Measurements from ENCODE around the gene SARNP.

SARNP gene

DNA sequence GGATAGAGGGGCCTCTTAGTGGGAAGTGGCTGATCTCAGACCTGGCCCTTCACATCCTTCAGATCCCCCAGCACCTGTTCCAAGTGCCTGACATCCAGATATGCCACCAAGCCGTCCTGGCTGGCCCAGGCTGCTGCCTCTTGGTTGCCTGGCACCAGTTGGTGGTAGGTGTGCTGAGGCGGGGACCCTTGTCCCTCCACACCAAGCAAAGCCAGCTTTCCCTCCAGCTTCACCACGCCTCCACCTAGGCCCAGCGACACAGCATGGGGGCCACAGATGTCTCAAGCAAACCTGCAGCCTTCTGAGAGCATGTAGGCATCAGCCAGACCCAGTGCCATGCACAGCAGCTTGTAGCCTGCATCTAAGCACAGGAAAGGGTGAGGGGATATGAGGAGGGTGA lies 85.2 kb downstream of the SARNP start:
- Histone ChIP-seq H3K4me3 (ENCODE audit: low read depth, low read length, poor library complexity, severe bottlenecking) (no peak overlapping the region), H3F3A (ENCODE audit: insufficient read depth, low read length) (no peaks in the 10 kb centered on the region), H3K36me3 (ENCODE audit: insufficient read depth, low read length) (no peaks in the 10 kb centered on the region), H3K27me3 (ENCODE audit: insufficient read depth, low read length) (no peaks in the 10 kb centered on the region), H2AFZ (ENCODE audit: low read length) (no peak overlapping the region), H3K9ac (ENCODE audit: low read length) (no peak overlapping the region), H4K20me1 (ENCODE audit: insufficient read depth, low read length) (no peaks in the 10 kb centered on the region), H3K4me2 (ENCODE audit: low read length) (no peak overlapping the region), H3K79me2 (ENCODE audit: insufficient read depth, low read length) (no peaks in the 10 kb centered on the region), H3K9me2 (ENCODE audit: low read depth, low read length) (no peaks in the 10 kb centered on the region), H3K4me1 (ENCODE audit: insufficient read depth, low read length, severe bottlenecking) (peaks cover 25% of the 10 kb centered on the region), H3K9me3 (ENCODE audit: low read length) (no peaks in the 10 kb centered on the region), H3K27ac (ENCODE audit: low read depth, low read length, poor library complexity, severe bottlenecking) (no peak overlapping the region)
- TF ChIP-seq, protein P1, sequence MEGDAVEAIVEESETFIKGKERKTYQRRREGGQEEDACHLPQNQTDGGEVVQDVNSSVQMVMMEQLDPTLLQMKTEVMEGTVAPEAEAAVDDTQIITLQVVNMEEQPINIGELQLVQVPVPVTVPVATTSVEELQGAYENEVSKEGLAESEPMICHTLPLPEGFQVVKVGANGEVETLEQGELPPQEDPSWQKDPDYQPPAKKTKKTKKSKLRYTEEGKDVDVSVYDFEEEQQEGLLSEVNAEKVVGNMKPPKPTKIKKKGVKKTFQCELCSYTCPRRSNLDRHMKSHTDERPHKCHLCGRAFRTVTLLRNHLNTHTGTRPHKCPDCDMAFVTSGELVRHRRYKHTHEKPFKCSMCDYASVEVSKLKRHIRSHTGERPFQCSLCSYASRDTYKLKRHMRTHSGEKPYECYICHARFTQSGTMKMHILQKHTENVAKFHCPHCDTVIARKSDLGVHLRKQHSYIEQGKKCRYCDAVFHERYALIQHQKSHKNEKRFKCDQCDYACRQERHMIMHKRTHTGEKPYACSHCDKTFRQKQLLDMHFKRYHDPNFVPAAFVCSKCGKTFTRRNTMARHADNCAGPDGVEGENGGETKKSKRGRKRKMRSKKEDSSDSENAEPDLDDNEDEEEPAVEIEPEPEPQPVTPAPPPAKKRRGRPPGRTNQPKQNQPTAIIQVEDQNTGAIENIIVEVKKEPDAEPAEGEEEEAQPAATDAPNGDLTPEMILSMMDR (IDR thresholded peaks at IDR 0.05; ENCODE audit: low read length): no peak
- no peak for TF ChIP-seq EZH2 (IDR thresholded peaks at IDR 0.05; ENCODE audit: borderline replicate concordance, low read length)

DNA sequence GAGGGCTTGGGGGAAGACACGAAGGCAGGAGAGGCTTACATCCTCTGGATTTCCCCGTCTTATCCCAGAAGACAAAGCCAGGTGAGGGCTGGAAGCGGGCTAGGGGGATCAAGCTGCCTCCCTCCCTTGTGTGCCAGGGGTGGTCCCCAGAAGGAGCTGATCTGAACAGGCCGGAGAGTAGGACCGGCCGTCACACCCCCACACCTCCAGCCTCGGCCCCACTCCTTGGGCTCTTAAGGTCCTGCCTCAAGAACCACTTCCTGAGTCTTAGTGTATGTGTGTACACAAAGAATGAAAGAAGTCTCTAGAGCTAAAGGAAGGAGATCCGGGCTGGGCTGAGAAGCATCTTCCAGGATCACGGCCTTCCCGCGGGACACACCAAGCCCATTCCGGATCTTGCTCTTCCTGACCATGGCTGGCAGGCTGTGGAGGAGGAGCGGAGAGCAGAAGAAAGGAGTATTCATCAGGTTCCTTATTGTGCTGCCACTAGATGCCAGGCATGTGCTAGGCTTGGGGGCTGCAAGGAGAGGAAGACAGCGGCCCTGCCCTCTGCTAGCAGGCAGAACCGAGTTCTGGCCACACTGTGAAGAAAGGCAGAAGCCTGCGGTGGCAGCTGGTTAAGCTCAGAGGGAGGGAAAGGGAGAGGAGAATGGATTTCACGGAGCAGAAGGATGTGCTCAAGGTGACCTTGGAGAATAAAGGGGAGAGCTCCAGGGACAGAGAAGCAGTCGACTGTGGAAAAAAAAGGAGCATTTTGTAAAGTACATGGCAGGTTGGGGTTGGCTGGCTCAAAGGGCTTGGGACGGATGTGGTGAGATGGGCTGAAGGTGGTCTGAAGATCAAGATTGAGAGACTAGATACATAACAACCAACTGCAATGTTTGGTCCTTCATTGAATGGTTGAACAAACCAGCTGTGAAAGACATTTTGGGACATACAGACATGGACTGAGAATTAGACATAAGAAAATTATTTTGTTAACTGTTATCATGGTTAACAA lies 87.4 kb downstream of the SARNP start:
- H3K9me2 ChIP-seq (ENCODE audit: low read depth, low read length): no peaks in the 10 kb centered on the region
- no peaks in the 10 kb centered on the region for H3K27me3 ChIP-seq (ENCODE audit: insufficient read depth, low read length)
- H3F3A ChIP-seq (ENCODE audit: insufficient read depth, low read length): peaks cover 3% of the 10 kb centered on the region; the same call in 1 of the 2 replicates
- H4K20me1 ChIP-seq (ENCODE audit: insufficient read depth, low read length): no peaks in the 10 kb centered on the region
- H3K9me3 ChIP-seq (ENCODE audit: low read length): no peaks in the 10 kb centered on the region
- H2AFZ ChIP-seq (ENCODE audit: low read length): no peak overlapping the region
- H3K36me3 ChIP-seq (ENCODE audit: insufficient read depth, low read length): no peaks in the 10 kb centered on the region
- peak overlapping the region; percentile 76 for H3K4me3 ChIP-seq (ENCODE audit: low read depth, low read length, poor library complexity, severe bottlenecking)
- TF ChIP-seq EZH2 (IDR thresholded peaks at IDR 0.05; ENCODE audit: borderline replicate concordance, low read length): no peak
- TF ChIP-seq, protein P1 (IDR thresholded peaks at IDR 0.05; ENCODE audit: low read length): peak; percentile 43; the same call in 1 of the 2 replicates
- H3K9ac ChIP-seq (ENCODE audit: low read length): peak overlapping the region; percentile 82
- no peaks in the 10 kb centered on the region for H3K79me2 ChIP-seq (ENCODE audit: insufficient read depth, low read length)
- peak overlapping the region; percentile 52 for H3K27ac ChIP-seq (ENCODE audit: low read depth, low read length, poor library complexity, severe bottlenecking)
- H3K4me1 ChIP-seq (ENCODE audit: insufficient read depth, low read length, severe bottlenecking): peaks cover 33% of the 10 kb centered on the region
- H3K4me2 ChIP-seq (ENCODE audit: low read length): peak overlapping the region; percentile 95

DNA sequence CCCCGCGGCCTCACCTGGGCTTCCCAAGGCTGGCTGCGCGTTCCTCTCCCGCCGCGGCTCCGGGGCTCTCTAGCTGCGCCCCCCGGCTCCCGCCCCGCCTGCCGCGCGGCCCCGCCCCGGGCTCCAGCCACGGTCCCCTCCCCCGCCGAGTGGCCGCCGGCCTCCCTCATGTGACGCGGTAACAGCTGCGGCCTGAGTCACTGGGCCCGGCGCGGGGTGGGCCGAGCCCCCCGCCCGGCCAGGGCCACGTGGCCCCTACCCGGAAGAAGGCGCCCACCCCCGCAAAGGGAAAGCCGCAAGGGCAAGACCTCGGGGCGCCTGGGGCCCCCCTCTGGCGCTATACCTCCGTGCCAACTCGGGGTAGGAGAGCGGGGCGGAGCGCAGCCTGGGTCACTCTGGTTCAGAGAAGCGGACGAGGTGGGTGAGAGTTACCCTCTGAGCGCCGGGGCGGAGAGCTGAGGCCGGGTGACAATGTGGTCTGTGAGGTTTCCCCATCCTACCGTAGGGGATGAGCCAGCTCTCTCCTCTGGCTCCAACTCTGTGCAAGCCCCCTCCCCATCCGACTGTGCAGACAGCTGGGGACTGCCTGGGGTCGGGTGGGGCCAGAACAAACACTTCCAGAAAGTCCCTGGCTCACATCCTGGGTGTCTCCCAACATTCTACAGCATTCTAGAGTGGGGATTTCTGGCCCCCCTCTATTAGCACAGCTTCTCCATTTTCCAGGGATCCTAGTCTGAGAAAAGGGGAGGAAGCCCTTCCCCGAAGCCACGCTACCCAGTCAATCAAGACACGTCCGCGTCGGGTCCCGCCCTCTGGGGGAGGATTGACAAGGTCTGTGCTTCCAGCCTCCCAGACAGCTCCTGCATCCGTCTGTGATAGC lies 88.3 kb downstream of the SARNP start, which contains the start of gene CD63:
CD63 (minus strand) TSS at position 71 of the 880 bp plus-strand sequence. CDS start 668 bp downstream, outside the sequence.
- Histone ChIP-seq H3K4me2 (ENCODE audit: low read length) (peak within 1 kb of the TSS; percentile 95), H3F3A (ENCODE audit: insufficient read depth, low read length) (peaks cover 3% of the 10 kb centered on the region; the same call in 1 of the 2 replicates), H3K79me2 (ENCODE audit: insufficient read depth, low read length) (no peaks in the 10 kb centered on the region), H3K9me3 (ENCODE audit: low read length) (no peaks in the 10 kb centered on the region), H3K36me3 (ENCODE audit: insufficient read depth, low read length) (no peaks in the 10 kb centered on the region), H3K9ac (ENCODE audit: low read length) (peak within 1 kb of the TSS; percentile 82), H4K20me1 (ENCODE audit: insufficient read depth, low read length) (no peaks in the 10 kb centered on the region), H3K27me3 (ENCODE audit: insufficient read depth, low read length) (no peaks in the 10 kb centered on the region), H2AFZ (ENCODE audit: low read length) (peak within 1 kb of the TSS; percentile 35; the same call in 1 of the 2 replicates), H3K9me2 (ENCODE audit: low read depth, low read length) (no peaks in the 10 kb centered on the region), H3K27ac (ENCODE audit: low read depth, low read length, poor library complexity, severe bottlenecking) (peak within 1 kb of the TSS; percentile 52), H3K4me1 (ENCODE audit: insufficient read depth, low read length, severe bottlenecking) (peaks cover 37% of the 10 kb centered on the region), H3K4me3 (ENCODE audit: low read depth, low read length, poor library complexity, severe bottlenecking) (peak within 1 kb of the TSS; percentile 76)
- TF ChIP-seq EZH2 (IDR thresholded peaks at IDR 0.05; ENCODE audit: borderline replicate concordance, low read length): no peak
